Activated CD8-positive, alpha-beta memory T cell treated with anti-CD3 and anti-CD28 coated beads, Interleukin-2, amount 50 U/mL, for 24 hours (primary cell): ENCODE results near the gene SHC4.
"Not testable (repeated sequence)": the region's sequence is repeated elsewhere in the genome, so short reads cannot be mapped to it uniquely, and the experiment has no call there.

ENCODE experiments used
- DNase-seq: peaks from one replicate; pipeline ENCODE4 v3.0.0-alpha.2; 2020; ENCODE audit errors: extremely low read depth

The SHC4 gene, protein sequence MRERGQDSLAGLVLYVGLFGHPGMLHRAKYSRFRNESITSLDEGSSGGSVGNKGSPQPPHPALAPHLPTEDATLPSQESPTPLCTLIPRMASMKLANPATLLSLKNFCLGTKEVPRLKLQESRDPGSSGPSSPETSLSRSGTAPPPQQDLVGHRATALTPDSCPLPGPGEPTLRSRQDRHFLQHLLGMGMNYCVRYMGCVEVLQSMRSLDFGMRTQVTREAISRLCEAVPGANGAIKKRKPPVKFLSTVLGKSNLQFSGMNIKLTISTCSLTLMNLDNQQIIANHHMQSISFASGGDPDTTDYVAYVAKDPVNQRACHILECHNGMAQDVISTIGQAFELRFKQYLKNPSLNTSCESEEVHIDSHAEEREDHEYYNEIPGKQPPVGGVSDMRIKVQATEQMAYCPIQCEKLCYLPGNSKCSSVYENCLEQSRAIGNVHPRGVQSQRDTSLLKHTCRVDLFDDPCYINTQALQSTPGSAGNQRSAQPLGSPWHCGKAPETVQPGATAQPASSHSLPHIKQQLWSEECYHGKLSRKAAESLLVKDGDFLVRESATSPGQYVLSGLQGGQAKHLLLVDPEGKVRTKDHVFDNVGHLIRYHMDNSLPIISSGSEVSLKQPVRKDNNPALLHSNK

GRCh38 chr15:48963524-48964113 is at the start of gene SHC4:
Gene SHC4, minus strand, starts transcription at chr15:48963919. Its CDS starts 904 bp downstream, at chr15:48963015.
- no peak for DNase-seq

- DNase-seq: no peak
Observed at GRCh38 chr15:48999314-48999713, 35.6 kb upstream of the SHC4 start.

DNA sequence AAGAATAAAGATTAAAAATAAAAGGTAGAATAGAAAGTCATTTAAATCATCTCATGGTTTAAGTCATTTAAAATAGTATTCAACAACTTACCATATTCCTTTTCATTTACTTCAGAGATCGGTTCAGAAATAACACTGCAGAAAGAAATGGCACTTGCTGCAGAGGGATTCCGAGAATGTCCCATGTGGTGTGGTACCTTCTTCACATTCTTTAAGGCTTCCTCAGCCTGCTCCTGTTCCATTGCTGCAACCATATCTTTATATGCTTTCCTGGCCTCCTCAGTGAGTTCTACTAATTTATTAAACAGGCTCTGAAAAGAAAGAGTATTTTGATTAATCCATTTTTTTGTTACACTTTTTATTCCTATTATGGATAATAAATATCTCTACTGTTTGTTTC is 32.6 kb upstream of the SHC4 start:
- DNase-seq: no peak

DNA sequence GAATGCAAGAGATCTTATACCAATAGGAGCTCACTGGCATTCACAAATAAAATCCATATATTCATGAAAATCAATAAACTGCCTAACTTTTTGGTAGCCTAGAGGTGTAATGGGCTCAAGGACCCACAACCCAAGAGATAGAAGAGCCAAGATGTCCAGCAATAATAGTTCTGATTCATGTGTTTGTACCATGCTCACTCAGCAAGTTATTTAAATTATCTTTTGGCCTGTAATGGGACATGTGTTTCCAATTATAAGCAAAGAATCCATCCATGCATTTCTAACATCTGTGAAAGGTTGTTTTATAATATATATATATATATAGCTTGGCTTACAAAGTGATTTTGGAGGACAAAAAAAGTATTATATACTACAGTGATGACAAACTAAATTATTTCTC is 29.7 kb upstream of the SHC4 start:
- DNase-seq: no peak

DNA sequence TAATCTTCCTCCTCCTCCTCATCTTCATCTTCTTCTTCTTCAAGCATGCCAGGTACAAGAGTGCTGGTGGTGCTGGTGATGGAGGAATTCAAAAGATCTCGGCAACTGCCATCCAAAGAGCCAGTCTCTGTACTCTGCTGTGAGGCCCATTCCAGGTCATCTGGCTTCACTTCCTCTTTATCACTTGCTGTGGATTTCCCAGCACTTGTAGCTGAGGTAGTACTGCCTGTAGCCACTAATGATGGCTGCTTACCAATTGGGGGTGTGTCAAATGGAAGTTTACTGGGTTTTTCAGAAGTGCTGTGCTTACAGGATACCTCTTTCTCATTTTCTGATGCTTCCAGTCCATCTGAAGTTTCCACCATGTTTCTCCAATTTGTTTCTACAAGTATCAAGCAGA is 28.8 kb upstream of the SHC4 start:
- DNase-seq: no peak

DNA sequence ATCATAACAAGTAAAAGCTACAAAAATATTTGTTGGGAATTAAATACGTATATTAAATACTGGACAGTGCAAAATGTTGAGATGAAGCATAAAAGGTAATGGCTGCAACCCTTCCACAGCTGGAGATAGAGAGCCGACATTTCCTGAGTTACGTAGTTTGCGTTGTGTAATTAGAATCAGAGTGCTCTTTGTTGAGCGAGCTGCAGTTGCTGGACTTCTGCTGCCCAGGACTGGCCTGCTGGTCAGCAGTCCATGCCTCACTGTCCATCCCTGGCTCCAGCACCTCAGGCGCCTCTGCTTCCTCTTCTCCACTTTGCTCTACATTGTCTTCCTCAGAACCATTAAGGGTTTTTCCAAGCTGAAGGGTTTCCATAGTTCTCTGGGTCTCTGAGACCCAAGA is 28.4 kb upstream of the SHC4 start:
- no peak for DNase-seq

DNA sequence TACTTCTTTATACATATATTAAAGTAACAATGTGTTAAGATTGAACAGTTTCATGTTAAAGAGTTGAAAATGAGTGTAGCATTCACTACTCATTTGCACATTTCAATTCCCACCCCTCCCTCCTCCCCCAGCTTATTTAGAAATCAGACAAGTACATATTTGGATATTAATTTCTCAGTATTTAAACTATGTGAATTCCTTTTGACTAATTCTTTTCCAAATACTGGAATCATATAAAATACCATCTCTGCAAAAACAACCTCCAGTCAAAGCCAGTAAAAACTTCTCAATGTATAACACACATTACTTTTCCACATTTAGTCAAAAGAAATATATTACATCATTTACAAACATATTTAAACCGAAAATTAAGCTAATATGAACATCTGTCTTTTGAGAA is 25.5 kb upstream of the SHC4 start:
- DNase-seq: no peak

- DNase-seq: no peak
Observed at GRCh38 chr15:48987142-48987541, 23.4 kb upstream of the SHC4 start.

- no peak for DNase-seq
Observed at GRCh38 chr15:48986240-48986639, 22.5 kb upstream of the SHC4 start.

GRCh38 chr15:48985516-48985915 is 21.8 kb upstream of the SHC4 start:
- no peak for DNase-seq

DNA sequence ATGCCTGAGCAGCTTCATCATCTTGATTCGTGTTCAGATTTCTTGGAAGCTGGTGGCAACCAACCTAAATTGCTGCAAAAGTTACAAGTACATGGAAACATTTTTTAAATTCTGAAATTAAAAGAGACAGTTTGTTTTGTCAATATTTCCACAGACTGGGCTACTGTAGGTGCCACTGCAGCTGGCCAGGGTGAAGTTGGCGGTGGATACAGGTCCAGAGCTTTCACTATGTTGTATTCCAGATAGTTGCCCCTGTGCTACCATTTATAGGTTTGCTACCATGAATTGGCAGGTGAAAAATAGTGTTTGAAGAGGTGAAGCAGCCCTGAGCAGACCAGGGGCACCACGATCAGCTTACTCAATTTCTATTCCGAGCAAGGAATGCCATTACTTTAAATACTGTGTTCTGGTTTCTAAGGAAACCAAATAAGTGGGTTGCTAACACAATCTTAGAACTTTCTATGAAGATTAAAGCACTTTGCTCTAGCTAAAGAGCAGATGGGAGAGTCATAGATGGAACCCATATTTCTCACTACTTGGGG is 21.2 kb upstream of the SHC4 start:
- DNase-seq: no peak

- no peak for DNase-seq
Observed at GRCh38 chr15:48984021-48984710, 20.4 kb upstream of the SHC4 start.

DNA sequence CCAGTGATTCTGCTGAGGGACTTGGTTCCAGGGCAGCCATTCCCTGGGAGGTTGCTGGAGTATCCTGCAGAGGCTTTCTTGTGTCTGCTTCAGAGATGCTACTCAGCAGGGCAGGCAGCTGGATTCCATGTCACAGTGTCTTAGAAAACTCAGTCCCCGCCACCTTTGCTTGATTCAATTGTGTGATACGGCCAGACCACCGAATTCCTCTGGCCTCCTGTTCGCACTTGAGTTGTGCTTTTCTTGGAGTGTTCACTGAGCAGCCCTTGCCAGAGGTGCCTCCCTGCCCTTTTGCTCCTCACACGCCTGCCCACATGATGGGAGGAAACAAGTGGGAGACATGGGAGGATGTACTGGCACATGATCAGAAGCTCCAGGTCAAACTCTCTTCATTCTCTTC is 19.6 kb upstream of the SHC4 start:
- no peak for DNase-seq

DNA sequence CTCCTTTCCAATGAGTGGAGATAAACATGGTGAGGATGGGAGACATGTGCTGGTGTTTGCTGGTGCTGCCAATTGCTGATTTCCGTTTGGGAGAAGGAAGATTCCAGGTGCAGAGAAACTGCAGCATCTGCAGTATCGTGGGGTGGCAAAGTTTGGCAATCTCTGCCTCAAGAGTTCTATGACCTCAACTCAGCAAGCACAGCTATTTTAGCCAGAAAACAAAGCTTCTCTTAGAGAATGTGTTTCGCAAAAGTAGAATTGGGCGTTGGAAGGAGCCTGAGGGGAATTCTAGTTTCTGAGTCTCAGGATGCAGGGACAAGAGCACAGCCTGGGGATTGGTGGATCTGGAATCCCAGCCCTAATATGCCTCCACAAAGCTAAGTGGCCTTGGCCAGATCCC is 18.2 kb upstream of the SHC4 start:
- no peak for DNase-seq

DNA sequence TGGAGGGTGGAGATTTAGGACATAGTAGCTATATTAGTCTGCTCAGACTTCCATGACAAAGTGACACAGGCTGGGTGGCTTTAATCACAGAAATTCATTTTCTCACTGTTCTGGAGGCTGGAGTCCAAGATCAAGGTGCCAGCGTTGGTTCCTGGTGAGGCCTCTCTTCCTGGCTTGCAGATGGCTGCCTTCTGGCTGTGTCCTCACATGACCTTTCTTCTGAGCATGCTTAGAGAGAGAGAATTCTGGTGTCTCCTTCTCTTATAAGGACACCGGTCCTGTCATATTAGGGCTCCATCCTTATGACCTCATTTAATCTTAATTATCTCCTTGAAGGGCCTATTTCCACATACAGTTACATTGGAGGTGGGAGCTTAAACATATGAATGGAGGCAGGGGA is 14.9 kb upstream of the SHC4 start:
- DNase-seq: no peak

GRCh38 chr15:48976444-48977088 is 12.8 kb upstream of the SHC4 start:
- no peak for DNase-seq

GRCh38 chr15:48975472-48976419 is 12.0 kb upstream of the SHC4 start:
- peak; percentile 41 for DNase-seq

- no peak for DNase-seq
Observed at GRCh38 chr15:48974882-48975281, 11.2 kb upstream of the SHC4 start.

- no peak for DNase-seq
Observed at GRCh38 chr15:48972750-48973503, 9.2 kb upstream of the SHC4 start.

DNA sequence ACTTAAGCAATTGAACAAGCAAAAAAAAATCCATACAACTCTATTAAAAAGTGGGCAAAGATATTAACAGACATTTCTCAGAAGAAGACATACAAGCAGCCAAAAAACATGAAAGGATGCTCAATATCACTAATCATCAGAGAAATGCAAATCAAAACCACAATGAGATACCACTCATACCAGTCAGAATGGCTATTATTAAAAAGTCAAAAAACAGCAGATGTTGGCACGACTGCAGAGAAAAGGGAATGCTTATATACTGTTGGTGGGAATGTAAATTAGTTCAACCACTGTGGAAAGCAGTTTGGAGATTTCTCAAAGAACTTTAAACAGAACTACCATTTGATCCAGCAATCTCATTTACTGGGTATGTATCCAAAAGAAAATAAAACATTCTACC is 7.2 kb upstream of the SHC4 start:
- not testable (repeated sequence) for DNase-seq
